Smooth muscle cell of the brain vasculature (primary cell): ENCODE results near the gene MBNL1.

Experiments
- DNase-seq: peaks from one replicate; pipeline ENCODE4 v3.0.0-alpha.2; 2012; ENCODE audit warnings: low read depth, low spot score

Gene MBNL1

DNA sequence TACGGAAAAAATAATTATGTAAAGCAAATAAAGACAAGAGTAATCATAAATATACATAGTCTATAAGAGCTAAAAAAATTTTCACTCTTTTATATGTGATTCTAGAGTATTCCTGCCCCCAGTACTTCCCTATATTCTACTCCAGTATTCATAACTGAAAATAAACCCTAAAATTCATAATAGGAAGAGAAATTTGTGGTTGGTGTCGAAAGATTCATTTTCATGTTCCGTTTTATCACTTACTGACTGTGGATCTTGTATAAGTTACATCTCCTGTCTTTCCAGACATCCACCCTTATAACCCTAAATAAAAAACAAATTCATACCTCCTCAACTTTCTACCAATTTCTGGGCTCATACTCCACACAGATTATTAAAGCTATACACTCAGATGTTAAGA lies 16.0 kb upstream of the MBNL1 start:
- no peak for DNase-seq

DNA sequence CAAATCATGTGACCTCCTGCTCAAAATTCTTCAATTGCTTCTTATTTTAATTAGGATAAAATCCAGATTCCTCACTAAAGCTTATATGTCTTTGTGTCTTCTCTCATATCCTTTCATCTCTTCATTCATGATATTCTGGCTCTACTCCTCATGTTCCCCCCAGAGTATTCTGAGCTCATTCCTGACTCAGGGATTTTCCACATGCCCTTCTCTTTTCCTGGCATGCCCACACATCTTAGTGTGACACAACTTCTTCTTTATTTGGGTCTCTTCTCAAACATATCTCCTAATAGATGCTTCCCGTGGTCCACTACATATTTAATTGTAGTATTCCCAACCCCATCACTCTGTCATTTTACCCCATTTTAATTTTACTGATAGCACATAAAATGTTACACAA lies 15.2 kb upstream of the MBNL1 start:
- DNase-seq = no peak

DNA sequence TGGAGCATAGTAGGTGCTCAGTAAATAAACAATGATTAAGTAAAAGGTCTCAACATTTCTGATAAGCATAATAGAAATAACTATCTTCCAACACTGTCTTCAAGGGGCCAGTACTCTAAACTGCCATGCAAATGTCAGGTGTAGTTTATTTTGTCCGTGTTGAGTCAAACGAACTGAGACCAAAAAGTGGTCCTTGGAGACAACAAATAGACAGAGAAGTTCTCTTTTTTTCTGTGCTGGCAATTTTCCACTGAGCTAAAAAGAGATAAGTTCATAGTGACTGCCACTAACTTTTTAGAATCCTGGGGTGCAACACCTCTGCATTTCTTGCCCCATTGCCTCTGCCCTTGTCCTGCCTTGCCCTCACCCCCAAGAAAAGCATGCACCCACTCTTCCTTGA lies 14.7 kb upstream of the MBNL1 start:
- no peak for DNase-seq

DNA sequence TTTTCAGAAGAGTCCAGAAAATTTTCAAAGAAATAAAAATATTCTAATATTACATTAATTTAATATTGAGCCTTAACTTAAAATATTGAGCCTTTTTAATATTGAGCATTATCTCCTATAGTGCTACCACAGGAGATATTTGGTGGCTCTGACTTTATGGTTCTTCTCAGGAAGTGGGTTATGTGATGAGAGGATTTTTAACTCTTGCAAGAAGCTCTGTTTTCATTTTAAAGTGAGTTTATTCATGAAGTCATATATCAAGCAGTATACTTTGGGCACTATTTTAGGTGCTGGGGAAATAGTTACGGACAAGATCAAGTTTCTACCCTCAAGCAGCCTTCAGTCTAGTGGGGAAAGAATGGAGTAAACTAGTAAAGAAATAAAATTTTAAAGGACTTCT lies 13.4 kb upstream of the MBNL1 start:
- DNase-seq = no peak

DNA sequence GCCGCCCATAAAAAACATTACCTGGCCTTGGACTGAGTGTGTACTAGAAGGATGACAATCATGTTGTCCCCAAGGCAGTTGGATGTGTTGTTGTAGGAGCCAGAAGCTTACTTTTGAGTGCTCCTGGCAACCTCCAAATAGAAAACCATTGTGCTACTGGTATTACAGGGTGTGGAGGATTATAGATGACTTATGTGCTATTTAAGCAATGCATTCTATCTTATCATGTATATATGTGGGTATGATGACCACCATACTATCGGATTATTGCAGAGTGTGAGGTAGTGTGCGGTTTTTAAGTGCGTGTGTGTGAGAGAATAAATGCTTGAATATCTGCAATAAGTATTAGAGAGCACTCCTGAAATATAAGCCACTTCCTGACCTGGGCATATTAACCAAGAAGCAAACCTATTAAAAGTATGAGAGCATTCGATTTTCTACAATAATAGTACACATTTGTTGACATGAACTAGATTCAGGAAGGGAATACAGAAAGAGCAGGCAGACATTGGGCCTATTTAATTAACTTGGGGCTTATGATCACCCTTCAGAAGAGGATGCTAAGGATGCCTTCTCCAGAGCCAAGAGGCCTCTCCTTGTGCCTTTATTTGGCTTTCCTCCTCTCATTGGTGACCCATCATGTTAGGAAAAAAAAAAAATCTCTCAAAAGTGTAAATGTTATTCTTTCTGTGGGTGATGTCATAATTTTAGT lies 11.7 kb upstream of the MBNL1 start:
- no peak for DNase-seq

DNA sequence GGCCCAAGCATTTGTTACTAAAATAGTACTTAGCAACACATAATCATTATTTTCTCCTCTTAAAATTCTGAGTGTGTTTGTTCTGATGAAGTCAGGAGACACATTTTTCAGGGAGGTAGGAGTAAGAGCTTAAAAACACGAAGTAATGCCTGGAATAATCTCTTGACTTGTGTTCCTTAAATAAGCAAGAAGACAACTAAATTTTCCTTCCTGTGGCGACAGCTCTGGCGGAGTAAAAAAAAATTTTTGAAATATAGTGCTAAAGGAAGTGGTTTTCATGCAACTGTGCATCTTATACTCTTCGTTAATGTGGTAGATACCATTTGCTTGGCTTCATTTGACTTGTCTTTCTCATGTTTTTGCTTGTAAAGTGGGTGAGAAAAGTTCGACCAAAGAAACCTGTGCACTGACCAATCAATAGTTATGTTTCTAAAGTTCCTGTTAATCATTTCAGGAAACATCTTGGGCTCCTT lies 11.1 kb upstream of the MBNL1 start:
- DNase-seq = no peak

DNA sequence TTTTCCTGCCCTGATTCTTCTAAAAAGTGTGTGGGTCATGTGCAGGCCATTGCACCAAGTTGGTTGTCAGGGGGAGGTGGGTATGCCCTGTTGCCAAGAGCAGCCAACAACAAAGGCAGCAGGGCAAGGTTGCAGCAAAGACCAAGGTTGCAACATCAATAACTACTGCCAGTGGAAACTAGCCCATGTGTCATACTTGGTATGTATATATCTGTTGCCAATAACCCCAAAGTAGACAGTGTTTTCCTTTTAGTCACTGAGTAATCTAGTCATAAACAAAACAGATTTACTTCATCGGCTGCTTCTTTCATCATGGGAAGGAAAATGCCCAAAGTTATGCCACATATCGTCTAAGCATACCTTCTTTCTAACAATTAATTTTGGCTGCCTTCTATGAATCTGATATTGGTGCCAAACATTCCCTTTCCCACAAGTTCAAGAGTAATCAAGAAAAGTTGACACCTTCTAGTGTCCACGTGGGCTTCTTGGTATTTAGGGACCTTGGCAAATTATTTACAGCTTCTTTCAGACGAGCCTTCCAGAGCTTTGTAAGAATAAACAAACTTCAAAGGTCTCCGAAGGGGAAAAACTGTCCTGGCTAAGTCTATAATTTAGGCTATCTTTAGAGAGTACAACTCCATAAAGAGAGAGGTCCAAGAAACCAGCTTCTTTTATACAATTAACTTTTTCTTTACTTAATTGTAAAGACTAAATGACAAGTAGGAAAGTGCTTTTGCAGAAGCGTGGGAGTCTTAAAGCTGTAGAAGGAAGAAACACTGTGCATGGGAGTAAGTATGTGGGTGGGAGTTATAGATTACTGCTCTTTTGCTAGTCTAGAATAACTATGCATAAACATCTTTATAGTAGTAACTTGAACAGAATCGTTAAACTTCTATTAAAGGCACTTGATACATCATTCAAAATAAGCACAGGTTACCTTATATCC lies 10.0 kb upstream of the MBNL1 start:
- DNase-seq = peak; percentile 62

DNA sequence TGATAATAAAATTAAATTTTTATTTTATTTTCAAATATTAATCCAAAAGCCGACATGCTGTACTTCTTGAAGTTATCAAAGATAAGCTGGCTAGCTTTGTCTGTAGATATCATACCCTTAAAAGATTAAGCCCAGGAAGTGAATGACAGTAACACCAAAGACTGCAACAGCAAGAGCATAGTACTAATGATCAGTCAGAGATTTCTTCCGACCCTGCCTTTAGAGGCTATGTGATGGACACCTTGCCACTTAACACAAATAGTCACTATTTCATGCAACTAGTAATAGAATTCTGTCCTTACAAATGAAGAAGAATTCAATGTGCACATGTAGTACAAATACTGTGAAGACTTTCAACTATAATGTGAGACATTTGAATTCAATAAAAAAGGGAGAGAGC lies 9.3 kb upstream of the MBNL1 start:
- DNase-seq = no peak

DNA sequence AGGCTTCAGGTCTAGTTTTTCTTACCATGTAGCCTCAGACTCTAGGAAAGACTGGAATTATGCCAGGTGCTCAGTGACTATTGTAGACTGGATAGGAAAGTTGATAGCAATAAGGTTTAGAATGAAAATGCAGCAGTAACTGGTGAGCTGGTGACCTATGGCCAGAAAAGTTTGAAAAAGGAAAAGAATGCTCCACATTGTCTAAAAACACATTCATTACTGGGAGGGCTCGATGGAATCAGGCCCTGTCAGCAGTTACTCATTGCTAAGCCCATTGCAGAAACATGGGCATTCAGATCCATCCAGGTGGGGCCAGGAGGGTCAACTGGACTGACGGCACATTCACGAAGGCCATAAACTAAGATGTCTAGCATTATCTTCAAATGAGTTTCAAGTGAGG lies 8.7 kb upstream of the MBNL1 start:
- no peak for DNase-seq

DNA sequence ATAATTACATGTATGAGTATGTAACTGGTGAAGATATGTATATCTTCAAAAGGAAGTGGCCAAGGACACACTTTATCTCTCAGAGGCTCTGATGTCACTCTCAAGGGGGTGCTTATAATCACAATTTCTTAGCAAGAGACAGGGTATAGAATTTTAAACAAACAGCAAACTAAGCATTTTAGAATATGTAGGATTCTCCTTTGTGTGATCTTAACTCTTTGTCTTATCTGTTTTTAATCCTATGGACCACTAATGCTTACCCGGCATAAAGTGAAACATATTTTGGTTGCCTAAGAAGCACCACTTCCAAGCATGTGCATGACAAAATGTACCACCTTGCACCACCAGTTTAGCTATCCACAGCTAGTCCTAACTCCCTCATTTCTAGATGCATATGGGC lies 8.2 kb upstream of the MBNL1 start:
- no peak for DNase-seq

DNA sequence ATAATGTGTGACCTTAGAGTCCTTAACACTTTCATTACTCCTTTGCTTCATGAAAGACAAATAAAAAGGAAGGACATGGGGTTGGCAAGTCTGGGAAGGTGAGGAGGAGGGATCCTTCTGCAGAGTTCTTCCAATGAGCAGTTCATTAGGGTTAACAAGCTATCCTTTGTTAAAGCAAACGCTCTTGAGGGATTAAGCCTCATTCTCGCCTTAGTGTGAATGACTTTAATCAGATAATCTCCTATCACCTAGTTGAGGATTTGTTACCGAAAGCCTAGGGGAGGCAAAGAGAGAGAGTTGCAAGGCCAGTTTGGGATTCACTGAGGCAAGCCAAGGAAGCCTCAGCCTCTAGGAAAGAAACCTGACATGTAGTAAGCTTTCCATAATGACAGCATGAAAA lies 7.4 kb upstream of the MBNL1 start:
- DNase-seq = no peak

DNA sequence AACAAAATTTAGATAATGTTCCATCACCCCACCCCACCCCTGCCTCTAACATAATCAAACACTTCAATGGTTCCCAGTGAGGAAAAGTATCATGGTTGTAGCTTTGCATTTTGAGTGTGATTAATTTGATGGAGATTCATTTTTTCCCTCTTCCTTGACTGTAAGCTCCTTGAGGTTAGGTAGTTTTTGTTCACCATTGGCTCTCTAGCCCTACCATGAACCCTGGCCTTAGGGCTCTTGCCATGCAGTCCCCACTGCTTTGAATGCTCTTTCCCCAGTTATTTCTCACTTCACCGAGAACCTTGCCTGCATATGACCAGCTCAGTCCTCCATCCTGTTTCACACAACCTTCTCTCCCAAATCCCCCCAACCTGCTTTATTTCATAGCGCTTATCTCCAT lies 5.0 kb upstream of the MBNL1 start:
- no peak for DNase-seq

DNA sequence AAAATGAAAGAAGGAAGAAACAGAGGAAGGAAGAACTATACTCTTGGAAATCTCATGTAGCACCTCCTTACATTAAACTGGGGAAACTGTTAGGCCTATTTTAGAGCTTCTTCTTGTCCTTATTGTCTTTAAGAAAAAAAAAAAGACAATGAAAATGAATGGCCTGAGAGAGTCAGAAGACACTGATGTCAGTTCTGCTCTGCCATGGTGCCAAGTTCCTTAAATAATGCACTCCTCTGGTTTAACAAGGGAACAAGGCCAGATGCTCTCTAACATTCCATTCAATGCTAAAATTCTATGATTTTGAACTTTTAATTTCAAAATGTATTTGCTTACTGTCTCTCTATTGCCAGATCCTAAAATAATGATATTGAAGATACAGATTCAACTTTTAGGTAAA lies 4.4 kb upstream of the MBNL1 start:
- no peak for DNase-seq

DNA sequence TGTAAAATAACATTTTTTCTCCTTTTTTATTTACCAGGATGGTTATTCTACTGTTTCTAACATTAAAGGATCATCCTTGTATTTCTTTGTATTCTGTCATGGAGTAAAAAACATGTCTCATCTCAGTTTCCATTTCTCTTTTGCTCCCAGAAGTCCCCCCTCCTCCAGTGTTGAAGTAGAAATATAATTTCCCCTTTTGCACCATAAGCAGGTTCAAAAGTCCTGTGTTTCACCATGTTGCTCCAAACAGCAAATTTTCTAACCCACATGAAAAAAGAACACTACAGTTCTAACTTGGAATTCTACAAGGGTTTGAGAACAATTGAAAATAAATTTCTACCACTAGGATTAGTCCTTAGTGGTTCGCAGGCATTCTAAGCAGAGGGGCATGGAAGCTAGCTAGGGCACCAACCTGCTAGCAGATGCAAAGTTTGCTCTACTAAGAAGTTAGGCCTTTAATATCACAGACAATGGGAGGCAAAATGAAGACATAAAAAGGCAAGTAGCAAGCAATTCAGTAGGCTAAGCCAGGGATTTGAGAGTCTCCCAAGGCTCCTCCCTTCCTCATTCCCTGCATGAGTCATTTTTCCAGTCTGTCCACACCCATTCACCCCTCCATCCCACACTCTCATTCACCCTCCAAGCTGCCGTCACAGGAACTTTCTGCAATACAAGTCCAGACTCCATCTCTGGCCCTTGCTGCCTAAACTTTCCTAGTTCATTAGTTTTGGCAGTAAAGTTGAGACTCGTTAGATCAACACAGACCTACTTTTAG lies 2.3 kb upstream of the MBNL1 start:
- DNase-seq = peak; percentile 76

DNA sequence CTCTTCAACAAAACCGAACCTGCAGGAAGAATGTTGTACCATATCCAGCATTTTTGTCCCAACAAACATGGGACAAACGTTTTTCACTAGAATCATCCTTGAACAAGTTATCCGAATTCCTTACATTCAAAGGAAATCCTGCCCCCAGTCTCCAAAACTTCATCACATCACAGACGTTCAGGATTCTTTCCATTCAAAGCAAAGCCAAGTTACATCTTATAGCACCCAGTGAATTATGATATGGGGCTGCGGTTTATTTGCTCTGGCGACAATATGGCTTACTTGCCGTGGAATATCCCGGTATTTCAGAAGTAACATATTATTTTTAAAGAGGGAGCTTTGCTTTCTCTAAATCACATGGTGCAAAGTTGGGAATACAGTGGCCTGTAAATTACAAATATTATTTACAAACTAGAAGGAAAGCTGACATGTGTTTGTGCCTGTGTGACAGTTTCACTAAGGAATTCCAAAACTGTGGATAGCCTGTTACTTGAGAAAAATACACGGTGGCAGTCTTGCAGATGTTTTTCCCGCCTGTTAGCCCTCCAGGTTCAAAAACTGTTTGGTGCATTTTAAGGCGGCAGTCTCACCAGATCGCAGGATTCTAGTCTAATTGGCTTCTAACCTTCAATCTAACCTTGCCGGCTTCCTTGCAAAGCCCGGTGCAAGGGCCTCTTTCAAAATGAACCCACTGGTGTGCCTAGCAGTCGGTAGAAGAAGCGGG lies 736 bp upstream of the MBNL1 start:
- DNase-seq = no peak

DNA sequence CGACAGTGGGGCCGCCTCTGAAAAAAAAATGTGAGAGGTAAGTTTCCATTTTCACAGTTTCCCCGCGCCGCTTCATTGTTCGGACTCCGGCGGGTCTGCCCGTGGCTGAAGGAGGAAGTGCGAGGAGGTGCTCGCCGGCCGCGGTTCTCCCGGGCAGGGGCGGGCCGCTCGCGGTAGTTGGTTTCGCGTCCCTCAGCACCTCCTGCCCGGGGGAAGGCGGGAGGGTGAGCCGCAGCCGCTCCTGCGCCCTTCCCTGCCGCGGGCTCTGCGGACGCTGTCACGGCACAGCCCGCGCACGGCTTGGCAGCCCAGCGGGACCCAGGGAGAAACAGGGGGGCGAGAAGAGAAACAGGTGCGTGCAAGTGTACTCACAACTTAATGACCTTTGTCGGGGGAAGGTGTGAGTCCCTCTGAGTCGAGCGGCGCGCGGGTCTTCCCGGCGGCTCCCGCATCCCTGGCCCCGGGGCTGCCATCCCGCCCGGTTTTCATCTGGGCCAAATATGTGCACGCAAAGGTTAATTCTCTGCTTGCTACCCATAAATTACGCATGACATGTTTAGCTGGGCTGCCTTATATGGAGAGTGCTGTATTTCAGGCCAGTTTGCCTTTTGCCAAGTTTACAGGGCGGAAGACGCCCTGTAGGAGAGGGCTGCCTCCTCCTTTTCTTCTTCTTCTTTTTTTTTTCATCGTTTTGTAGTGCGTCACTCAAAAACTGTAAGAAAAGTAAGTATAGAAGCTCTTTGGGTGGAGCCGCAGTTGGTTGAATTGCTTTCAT lies 514 bp downstream of the MBNL1 start:
- peak; percentile 47 for DNase-seq

DNA sequence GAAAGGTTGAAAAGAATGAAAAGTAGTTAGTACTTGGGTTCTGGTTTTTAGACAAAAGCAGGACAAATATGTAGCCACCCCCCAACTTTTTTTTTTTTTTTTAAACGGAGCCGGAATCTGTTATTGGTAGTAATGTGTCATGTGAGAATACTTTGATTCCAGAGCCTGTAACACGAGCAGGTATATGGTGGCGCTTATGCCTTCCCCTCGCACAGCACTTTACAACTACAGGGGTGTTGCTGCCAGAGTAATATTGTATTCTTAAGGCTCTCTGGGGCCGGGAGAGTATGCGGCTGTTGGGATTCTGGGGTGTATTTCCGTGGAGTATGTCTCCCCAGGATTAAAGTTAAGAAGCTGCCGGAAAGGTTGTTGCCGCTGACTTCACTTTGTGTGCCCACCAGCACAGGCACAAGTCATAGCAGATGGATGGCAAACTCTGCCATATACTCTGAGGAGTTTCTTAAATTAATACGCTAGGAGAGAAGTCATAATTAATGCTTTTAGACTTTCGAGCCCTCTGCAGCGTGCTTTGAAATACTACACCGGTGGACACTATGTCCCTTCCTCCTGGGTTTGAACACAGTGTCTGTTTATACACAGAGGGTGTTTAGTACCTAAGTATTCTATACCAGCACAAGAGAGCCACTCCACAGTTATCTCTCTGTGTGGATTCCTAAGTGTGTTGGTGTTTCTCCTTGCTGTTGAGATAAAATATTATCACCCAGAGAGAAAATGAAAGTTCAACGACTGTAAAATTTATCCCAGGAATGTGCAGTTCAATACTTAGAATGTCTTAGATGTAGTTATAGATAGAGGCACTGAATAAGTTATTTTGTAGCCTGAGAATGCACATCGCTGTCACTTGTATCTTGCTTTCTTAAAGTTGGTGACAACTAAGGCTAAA lies 1.4 kb downstream of the MBNL1 start:
- DNase-seq = peak; percentile 43

DNA sequence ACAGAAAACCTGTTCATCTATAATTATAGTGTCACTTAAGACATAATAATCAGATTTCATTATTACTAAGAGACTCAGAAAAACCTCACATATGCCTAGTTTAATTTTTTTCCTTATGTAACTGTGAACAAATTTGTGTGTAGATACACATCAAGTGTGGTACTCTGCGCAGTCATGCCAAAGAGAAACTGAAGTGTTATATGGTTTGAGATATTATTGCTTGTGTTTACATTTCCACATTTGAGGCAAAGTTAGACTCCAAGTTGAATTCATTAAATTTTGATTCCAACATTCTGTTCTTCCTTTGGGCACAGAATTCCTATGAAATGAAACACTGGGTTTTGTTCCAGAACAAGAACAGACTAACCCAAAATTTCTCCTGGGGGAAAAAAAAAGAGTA lies 2.2 kb downstream of the MBNL1 start:
- no peak for DNase-seq

DNA sequence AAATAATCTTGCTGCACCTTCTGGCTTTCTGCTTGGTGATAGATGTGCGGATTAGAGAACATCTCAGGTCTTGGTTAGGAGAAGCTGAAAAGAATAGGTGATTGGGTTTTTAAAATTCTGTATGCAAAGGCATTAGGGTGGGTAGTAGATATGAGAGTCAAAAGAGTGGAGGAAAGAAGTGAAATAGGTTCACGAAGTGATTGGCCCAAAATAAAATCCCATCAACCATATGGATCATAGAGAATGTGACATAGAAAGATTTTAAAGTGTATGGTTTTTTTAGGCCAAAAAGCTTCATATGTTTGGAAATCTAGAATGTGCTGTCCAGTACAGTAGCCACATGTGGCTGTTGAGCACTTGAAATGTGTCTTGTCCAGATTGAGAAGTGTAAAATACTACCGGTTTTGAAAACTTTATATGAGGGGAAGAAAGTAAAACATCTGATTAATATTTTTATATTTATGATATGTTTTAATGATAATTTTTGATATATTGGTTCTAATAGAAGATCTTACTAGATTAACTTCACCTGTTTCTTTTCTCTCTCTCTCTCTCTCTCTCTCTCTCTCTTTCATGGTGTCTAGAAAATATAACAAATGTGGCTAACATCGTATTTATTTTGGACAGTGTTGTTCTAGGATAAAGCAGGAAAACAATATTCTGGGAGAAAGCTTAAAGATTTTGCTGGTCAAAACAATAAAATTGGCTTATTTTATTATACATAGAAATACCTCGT lies 2.9 kb downstream of the MBNL1 start:
- no peak for DNase-seq
